HEK293 (cell line): ENCODE results near the gene LRRC74B.
A peak's percentile ranks its signal among the peaks of the same experiment; 100 is the strongest.

ENCODE experiments used
- CTCF ChIP-seq: fragments of 450-650 bp; formaldehyde crosslinking; IDR thresholded peaks from 2 replicates; pipeline ENCODE4 v1.5.1; 2016; ENCODE audit warnings: missing biosample characterization, missing genetic modification characterization
- KLF1 ChIP-seq: fragments of 450-650 bp; formaldehyde crosslinking; IDR thresholded peaks from 2 replicates; pipeline ENCODE4 v1.5.1; 2016; ENCODE audit warnings: missing biosample characterization, missing genetic modification characterization
- PRDM10 ChIP-seq: fragments of 450-650 bp; formaldehyde crosslinking; IDR thresholded peaks from 2 replicates; pipeline ENCODE4 v1.5.1; 2016; ENCODE audit warnings: missing biosample characterization, missing genetic modification characterization
- PRDM6 ChIP-seq: fragments of 450-650 bp; formaldehyde crosslinking; IDR thresholded peaks from 2 replicates; pipeline ENCODE4 v1.5.1; 2017; ENCODE audit warnings: missing biosample characterization, missing genetic modification characterization
- SALL2 ChIP-seq: fragments of 450-650 bp; formaldehyde crosslinking; IDR thresholded peaks from 2 replicates; pipeline ENCODE4 v1.5.0; 2017; ENCODE audit warnings: missing biosample characterization, mild to moderate bottlenecking, missing genetic modification characterization, borderline replicate concordance
- WT1 ChIP-seq: fragments of 450-650 bp; formaldehyde crosslinking; IDR thresholded peaks from 2 replicates; pipeline ENCODE4 v1.5.1; 2016; ENCODE audit warnings: missing biosample characterization, missing genetic modification characterization
- ZBTB10 ChIP-seq: fragments of 450-650 bp; formaldehyde crosslinking; IDR thresholded peaks from 2 replicates; pipeline ENCODE4 v1.5.1; 2016; ENCODE audit warnings: missing biosample characterization, missing genetic modification characterization
- ZNF114 ChIP-seq: fragments of 450-650 bp; formaldehyde crosslinking; IDR thresholded peaks from 2 replicates; pipeline ENCODE4 v1.5.0; 2017; ENCODE audit warnings: missing biosample characterization, missing genetic modification characterization
- ZNF133 ChIP-seq: fragments of 450-650 bp; formaldehyde crosslinking; IDR thresholded peaks from 2 replicates; pipeline ENCODE4 v1.5.1; 2016; ENCODE audit warnings: missing biosample characterization, missing genetic modification characterization
- ZNF140 ChIP-seq: fragments of 450-650 bp; formaldehyde crosslinking; IDR thresholded peaks from 2 replicates; pipeline ENCODE4 v1.5.1; 2016; ENCODE audit warnings: missing biosample characterization, missing genetic modification characterization
- ZNF18 ChIP-seq: fragments of 450-650 bp; formaldehyde crosslinking; IDR thresholded peaks from 2 replicates; pipeline ENCODE4 v1.5.1; 2016; ENCODE audit warnings: missing biosample characterization, missing genetic modification characterization
- ZNF214 ChIP-seq: fragments of 450-650 bp; formaldehyde crosslinking; IDR thresholded peaks from 2 replicates; pipeline ENCODE4 v1.5.1; 2017; ENCODE audit warnings: missing biosample characterization, mild to moderate bottlenecking, missing genetic modification characterization, borderline replicate concordance
- ZNF341 ChIP-seq: fragments of 450-650 bp; formaldehyde crosslinking; IDR thresholded peaks from 2 replicates; pipeline ENCODE4; 2016; ENCODE audit warnings: low read depth, missing biosample characterization, missing genetic modification characterization
- ZNF354C ChIP-seq: fragments of 450-650 bp; formaldehyde crosslinking; IDR thresholded peaks from 2 replicates; pipeline ENCODE4 v1.5.1; 2016; ENCODE audit warnings: missing biosample characterization, missing genetic modification characterization, low read depth, borderline replicate concordance
- ZNF366 ChIP-seq: fragments of 450-650 bp; formaldehyde crosslinking; conservative IDR thresholded peaks from 2 replicates; pipeline ENCODE4 v1.5.1; 2016; ENCODE audit warnings: missing biosample characterization, missing genetic modification characterization
- ZNF404 ChIP-seq: fragments of 450-650 bp; formaldehyde crosslinking; IDR thresholded peaks from 2 replicates; pipeline ENCODE4 v1.5.1; 2017; ENCODE audit warnings: missing biosample characterization, missing genetic modification characterization
- ZNF48 ChIP-seq: fragments of 450-650 bp; formaldehyde crosslinking; IDR thresholded peaks from 2 replicates; pipeline ENCODE4 v1.5.1; 2016; ENCODE audit warnings: missing biosample characterization, missing genetic modification characterization
- ZNF560 ChIP-seq: fragments of 450-650 bp; formaldehyde crosslinking; IDR thresholded peaks from 2 replicates; pipeline ENCODE4 v1.5.1; 2017; ENCODE audit warnings: missing biosample characterization, missing genetic modification characterization, borderline replicate concordance
- ZNF561 ChIP-seq: fragments of 450-650 bp; IDR thresholded peaks from 2 replicates; pipeline ENCODE4 v1.5.1; 2018; ENCODE audit warnings: missing biosample characterization, missing genetic modification characterization, borderline replicate concordance
- ZNF596 ChIP-seq: fragments of 450-650 bp; IDR thresholded peaks from 2 replicates; pipeline ENCODE4 v1.5.0; 2018; ENCODE audit warnings: missing biosample characterization, mild to moderate bottlenecking, missing genetic modification characterization, moderate library complexity
- ZNF670 ChIP-seq: fragments of 450-650 bp; formaldehyde crosslinking; IDR thresholded peaks from 2 replicates; pipeline ENCODE4 v1.5.1; 2016; ENCODE audit warnings: missing biosample characterization, missing genetic modification characterization, low read depth
- ZNF701 ChIP-seq: fragments of 450-650 bp; formaldehyde crosslinking; IDR thresholded peaks from 2 replicates; pipeline ENCODE4 v1.5.1; 2016; ENCODE audit warnings: missing biosample characterization, missing genetic modification characterization
- ZNF768 ChIP-seq: fragments of 450-650 bp; formaldehyde crosslinking; IDR thresholded peaks from 2 replicates; pipeline ENCODE4 v1.5.1; 2018; ENCODE audit warnings: missing biosample characterization, mild to moderate bottlenecking, missing genetic modification characterization
- ZNF791 ChIP-seq: fragments of 450-650 bp; formaldehyde crosslinking; IDR thresholded peaks from 2 replicates; pipeline ENCODE4 v1.5.1; 2016; ENCODE audit warnings: missing biosample characterization, missing genetic modification characterization
- ZNF830 ChIP-seq: fragments of 450-650 bp; IDR thresholded peaks from 2 replicates; pipeline ENCODE4 v1.5.0; 2018; ENCODE audit warnings: missing biosample characterization, missing genetic modification characterization, low read depth, mild to moderate bottlenecking, moderate library complexity
- TF ChIP-seq, protein P1 (sequence below): fragments of 450-650 bp; formaldehyde crosslinking; IDR thresholded peaks from 2 replicates; pipeline ENCODE4 v1.5.1; 2016; ENCODE audit warnings: missing biosample characterization, missing genetic modification characterization

Gene LRRC74B

GRCh38 chr22:21001601-21002325 is 44.0 kb upstream of the LRRC74B start, which contains the start of gene THAP7 (continued):
- TF ChIP-seq ZNF140 (tag by site-specific recombination) (no peak), KLF1 (peak; percentile 77), ZBTB10 (tag by site-specific recombination) (peak; percentile 97), ZNF341 (tag by site-specific recombination) (peak; percentile 45; the same call in 1 of the 2 replicates), PRDM6 (tag by site-specific recombination) (no peak), WT1 (peak; percentile 63; the same call in 1 of the 2 replicates), ZNF701 (no peak), ZNF791 (tag by site-specific recombination) (no peak), ZNF133 (tag by site-specific recombination) (no peak), CTCF (tag by site-specific recombination) (0 out of 2 replicates have a peak, but pooled peaks have one; percentile 34), ZNF354C (no peak), ZNF768 (tag by site-specific recombination) (no peak), PRDM10 (peak; percentile 82), ZNF18 (no peak), ZNF48 (tag by site-specific recombination) (no peak), ZNF114 (tag by site-specific recombination) (no peak), ZNF830 (tag by site-specific recombination) (no peak), SALL2 (tag by site-specific recombination) (no peak), ZNF596 (tag by site-specific recombination) (no peak), ZNF560 (tag by site-specific recombination) (no peak), ZNF404 (tag by site-specific recombination) (no peak), ZNF670 (no peak), ZNF214 (tag by site-specific recombination) (no peak), ZNF561 (tag by site-specific recombination) (no peak; the same call in none of the 2 replicates), ZNF366 (tag by site-specific recombination) (peak; percentile 15; the same call in 1 of the 2 replicates)
- TF ChIP-seq, protein P1, sequence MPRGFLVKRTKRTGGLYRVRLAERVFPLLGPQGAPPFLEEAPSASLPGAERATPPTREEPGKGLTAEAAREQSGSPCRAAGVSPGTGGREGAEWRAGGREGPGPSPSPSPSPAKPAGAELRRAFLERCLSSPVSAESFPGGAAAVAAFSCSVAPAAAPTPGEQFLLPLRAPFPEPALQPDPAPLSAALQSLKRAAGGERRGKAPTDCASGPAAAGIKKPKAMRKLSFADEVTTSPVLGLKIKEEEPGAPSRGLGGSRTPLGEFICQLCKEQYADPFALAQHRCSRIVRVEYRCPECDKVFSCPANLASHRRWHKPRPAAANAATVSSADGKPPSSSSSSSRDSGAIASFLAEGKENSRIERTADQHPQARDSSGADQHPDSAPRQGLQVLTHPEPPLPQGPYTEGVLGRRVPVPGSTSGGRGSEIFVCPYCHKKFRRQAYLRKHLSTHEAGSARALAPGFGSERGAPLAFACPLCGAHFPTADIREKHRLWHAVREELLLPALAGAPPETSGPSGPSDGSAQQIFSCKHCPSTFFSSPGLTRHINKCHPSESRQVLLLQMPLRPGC (tag by site-specific recombination), result no peak; the same call in 1 of the 2 replicates
